HG03097 (cell line): ENCODE data around the gene TARM1.
"Not testable (repeated sequence)": the region's sequence is repeated elsewhere in the genome, so short reads cannot be mapped to it uniquely, and the experiment has no call there.

Experiments
- ATAC-seq: cut with Tn5 transposase; IDR thresholded peaks from one replicate; pipeline ENCODE4 v1.9.1; 2021; ENCODE audit not compliant: unreplicated experiment, low FRiP score

TARM1 gene

DNA sequence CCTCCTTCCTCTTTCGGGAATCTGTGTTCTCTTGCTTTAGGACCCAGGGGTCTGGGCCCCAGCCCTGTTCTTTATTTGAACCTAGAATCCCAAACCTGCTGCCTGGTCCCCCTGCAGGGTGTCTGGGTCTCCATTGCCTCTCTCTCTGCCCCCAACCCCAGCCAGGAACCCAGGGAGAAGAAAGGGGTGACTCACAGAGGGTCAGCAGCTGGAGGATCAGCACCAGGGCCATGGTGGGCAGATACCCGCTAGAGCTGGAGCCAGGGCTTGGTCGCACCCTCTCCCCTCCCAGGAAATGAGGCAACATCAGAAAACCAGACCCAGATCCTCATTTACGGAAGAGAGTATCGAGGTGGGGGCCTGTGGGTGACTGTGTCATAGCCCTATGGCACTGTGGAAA is 19.4 kb upstream of the TARM1 start, which contains the start of gene OSCAR:
TSS of gene OSCAR (minus strand) at position 243 of the 400 bp plus-strand sequence. CDS start at position 232, 11 bp downstream.
- no peak for ATAC-seq

DNA sequence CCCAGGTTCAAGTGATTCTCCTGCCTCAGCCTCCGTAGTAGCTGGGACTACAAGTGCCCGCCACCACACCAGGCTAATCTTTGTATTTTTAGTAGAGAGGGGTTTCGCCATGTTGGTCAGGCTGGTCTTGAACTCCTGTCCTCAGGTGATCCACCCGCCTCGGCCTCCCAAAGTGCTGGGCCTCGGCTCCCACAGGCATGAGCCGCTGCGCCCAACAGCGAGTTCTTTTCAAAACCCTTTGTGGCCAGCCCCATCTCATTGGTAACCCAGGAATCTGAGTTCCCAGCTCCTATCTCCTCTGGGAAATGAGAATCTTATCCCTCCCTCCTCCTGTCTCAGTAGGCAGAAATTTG is 18.7 kb upstream of the TARM1 start:
- ATAC-seq, result not testable (repeated sequence)

DNA sequence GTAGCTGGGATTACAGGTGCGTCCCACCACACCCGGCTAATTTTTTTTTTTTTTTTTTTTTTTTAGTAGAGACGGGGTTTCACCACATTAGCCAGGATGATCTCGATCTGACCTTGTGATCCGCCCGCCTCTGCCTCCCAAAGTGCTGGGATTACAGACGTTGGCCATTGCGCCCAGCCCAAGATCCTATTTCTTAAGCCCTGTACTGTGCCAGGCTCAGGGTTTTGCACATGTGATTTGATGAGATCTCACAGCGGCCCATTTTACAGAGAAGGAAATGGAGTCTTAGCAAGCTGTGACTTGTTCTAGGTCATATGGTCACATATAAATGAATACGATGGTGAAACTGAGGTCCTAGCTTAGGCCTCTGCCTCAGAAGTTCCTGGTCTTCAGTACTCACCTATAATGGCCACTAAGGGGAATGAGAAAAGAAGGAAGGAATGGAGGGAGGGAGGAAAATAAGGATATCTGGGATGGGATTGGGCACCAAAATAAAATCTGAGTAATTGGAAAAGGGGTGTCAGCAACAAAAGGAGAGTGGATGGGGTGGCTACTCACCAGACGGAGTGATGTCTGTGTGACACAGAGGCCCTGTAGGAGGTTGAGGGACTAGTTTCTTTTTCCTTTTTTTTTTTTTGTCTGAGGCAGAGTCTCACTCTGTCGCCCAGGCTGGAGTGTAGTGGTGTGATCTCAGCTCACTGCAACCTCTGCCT is 18.2 kb upstream of the TARM1 start:
- ATAC-seq, result no peak

DNA sequence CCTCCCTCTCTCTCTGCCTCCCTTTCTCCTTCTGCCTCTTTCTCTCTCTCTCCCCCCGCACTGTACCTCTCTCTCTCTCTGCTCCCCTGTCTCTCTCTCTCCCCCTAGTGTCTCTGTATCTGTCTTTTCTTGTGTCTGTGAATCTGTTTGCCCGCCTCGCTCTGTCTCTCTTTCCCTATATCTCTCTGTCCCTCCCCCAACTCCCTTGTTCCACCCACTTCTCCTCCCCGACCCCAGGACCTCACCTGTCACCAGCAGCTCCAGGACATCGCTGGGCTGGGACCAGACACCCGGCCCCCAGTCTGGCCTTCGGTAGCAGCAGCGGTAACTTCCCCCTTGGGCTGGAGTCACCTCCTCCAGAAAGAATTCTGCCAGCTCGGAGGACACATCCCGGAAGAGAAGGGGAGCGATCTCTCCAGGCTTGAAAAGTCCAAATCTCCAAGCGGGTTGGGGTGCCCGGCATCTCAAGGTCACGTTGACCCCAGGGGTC is 15.5 kb upstream of the TARM1 start:
- ATAC-seq, result no peak

DNA sequence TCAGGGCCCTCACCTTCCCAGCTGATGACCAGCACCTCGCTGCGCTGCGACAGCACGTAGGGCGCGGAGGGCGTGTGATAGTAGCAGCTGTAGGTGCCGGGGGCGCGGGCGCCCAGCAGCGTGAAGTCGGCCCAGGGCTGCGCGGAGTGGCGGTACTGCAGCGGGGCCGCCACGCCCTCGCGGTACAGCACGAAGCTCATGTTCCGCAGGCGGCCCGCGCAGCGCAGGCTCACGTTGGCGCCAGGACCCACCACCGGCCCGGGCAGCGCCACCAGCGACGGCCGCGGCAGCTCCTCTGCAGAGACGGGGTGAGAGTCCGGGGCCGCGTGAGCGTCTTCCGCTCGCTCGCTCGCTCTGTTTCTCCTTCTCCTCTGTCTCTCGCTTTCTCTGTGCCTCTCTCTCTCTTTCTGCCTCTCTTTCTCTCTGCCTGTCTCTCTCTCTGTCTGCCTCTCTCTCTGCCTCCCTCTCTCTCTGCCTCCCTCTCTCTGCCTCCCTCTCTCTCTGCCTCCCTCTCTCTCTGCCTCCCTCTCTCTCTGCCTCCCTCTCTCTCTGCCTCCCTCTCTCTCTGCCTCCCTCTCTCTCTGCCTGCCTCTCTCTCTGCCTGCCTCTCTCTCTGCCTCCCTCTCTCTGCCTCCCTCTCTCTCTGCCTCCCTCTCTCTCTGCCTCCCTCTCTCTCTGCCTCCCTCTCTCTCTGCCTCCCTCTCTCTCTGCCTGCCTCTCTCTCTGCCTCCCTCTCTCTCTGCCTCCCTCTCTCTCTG is 14.9 kb upstream of the TARM1 start:
- not testable (repeated sequence) for ATAC-seq

DNA sequence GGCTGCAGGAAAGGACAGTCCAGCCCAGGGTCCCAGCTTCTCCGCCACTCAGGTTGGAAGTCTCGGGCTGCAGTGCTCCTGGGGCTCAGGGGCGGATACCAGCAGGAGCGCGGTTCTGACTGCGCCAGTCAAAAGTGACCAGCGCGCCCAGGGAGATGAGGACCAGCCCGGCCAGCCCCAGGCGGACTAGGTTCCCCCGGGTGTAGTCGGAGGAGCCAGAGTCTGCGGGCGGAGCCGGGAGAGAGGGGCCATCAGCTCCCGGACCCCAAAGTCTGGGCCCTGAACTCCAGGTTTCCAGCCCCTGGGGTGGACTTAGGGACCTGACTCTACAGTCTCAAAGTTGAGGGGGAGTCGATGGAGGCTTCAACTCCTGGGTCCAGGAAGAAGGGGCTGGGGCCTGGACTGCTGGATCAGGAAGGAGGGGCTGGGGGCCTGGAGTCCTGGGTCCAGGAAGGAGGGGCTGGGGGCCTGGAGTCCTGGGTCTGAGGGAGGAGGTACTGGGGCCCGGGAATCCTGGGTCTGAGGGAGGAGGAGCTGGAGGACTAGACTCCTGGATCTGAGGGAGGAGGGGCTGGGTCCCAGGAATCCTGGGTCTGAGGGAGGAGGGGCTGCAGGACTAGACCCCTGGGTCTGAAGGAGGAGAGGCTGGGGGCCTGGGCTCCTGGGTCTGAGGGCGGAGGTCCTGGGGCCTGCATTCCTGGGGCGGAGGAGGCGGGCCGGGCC is 14.1 kb upstream of the TARM1 start:
- ATAC-seq, result no peak

DNA sequence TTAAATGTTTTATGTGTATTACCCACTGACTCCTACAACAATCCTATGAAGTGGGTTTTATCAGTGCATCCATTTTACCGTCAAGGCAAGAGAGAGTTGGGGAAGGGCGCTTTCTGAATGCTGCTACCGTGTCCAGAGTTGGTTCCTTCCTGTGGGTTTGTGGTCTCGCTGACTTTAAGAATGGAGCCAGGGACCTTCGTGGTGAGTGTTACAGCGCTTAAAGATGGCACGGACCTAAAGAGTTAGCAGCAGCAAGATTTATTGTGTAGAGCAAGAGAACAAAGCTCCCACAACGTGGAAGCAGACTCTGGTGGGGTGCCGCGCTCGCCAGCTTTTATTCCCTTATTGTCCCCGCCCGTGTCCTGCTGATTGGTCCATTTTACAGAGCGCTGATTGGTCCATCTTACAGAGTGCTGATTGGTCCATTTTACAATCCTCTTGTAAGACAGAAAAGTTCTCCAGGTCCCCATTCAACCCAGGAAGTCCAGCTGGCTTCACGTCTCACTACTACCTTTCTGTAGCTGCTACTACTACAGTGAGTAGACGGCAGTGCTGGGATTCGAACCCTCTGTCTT is 13.3 kb upstream of the TARM1 start:
- ATAC-seq, result no peak

DNA sequence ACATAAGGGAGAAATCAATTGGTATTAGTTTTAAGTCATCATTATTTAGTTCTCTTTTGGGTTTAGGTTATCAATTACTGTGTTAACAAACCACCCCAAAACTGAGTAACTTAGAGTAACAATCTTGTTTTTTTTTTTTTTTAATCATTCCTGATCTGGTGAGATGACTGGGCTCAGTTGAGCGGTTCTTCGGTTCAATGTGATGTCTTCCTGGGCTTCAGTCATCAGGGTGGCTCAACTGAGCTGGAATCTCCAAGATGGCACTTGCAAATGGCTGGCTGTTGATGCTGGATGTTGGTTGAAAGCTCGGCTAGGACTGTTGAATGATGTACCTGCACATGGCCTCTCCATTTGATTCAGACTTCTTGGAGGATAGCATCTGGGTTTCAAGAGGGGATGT is 3.2 kb upstream of the TARM1 start:
- no peak for ATAC-seq

DNA sequence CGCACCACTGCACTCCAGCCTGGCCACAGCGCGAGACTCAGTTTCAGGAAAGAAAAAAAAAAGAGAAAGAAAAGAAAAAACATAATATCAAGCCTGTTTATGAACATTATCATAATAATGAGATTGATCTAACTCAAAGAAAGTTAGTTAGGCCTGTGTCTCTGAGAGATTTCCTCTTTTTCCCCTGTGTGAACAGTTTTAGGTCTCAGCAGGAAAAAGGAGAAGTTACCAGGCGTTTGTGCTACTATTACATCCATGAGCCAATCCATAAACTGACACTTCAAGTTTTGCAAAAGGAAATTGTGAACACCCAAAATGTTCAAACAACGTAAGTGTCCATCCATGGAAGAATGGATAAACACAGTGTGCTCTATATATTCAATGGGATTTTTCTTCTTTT is 3.8 kb downstream of the TARM1 start:
- no peak for ATAC-seq

DNA sequence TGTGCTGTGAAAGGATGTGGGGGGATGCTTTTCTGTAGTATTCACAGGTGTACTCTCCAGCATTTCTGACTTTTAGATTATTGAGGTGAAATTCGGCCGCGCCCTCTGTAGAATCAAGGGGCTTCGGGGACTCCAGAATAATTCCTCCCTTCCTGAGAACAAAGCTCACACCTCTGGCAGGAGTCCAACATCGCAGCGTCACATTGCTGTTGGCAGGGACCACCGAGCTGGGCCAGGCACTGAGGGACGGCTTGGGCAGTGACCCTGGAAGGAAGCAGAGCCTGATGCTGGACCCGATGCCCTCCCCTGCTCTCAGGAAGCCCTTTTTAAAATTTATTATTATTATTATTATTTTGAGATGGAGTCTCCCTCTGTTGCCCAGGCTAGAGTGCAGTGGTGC is 6.3 kb downstream of the TARM1 start:
- no peak for ATAC-seq

DNA sequence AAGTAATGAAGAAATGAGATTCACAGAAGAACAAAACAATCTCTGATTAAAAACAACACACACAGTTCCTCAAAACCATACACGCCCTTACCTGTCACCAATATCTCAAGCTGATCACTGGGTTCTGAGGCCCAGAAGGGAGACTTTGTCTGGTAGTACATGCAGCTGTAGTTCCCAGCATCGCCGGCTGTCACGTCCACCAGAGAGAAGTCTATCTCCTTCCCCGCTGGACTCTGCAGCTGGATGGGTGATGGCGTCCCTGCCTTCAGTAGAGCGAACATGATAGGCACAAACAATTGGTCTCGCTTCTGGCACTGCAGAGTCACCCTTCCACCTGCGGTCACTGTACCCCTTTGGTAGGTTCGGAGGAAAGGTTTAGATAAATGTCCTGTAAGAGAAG is 7.3 kb downstream of the TARM1 start:
- ATAC-seq, result no peak

DNA sequence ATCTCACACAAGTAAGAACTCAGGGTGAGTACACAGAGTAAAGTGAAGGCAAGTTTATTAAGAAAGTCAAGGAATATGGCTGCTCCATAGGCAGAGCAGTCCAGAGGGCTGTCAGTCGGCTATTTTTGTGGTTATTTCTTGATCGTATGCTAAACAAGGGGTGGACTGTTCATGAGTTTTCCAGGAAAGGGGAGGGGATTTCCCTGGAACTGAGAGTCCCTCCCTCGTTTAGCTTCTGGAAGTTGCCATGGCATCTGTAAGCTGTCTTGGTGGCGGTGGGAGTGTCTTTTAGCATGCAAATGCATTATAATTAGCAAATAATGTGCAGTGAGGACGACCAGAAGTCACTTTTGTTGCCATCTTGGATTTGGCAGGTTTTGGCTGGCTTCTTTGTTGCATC is 11.7 kb downstream of the TARM1 start:
- ATAC-seq, result no peak

DNA sequence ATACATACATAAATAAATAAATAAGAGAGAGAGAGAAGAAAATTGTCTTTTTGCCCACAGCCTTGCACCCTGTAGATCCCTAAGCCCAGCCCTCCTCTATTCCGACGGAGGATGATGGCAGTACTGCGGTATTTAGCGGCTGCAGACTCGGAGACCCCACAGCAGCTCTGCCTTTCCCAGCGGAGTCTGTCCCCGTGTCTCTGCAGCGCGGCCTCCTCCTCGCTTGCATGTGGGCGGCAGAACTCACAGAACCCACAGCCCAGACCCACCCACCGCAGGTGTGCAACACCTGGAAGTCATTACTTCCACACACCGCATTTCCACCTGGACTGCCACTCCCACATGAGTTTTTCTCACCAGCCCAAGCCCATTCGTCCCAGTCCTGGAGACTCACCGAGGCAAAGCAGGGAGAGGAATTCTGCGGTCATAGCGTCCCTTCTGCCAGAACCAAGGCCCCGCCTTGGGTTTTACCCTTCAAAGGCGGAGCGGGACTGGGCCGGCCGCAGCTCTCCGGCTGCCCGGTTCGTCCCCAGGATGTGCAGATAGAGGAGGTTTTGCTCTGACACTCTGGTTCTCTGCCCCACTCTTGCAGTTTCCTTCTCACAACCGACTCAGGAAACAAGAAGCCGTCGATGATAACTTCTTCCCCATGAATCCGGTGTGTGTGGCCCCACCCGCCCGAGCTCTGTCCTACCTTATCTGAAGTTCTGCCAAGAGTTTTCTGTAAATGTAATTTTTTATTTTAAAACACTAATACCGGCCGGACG is 17.6 kb downstream of the TARM1 start, which contains the start of gene VSTM1:
TSS of gene VSTM1 (minus strand) at position 548 of the 767 bp plus-strand sequence. CDS start at position 428, 120 bp downstream.
- no peak for ATAC-seq

DNA sequence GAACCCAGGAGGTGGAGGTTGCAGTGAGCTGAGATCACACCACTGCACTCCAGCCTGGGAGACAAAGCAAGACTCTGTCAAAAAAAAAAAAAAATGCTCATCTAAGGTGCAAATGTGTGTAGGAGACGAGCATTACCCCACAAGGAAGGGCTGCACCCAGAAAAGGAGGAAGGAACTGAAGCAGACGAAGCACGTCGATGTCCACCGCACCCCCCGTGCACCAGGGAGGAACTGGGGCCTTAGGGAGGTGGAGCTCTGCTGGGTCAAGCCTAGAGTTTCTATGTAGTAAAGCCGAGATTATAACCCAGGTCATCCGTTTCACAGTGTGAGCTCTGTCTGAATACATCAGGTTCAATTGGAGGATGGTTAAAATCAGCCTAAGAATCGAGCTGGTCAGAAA is 18.5 kb downstream of the TARM1 start:
- ATAC-seq, result no peak

DNA sequence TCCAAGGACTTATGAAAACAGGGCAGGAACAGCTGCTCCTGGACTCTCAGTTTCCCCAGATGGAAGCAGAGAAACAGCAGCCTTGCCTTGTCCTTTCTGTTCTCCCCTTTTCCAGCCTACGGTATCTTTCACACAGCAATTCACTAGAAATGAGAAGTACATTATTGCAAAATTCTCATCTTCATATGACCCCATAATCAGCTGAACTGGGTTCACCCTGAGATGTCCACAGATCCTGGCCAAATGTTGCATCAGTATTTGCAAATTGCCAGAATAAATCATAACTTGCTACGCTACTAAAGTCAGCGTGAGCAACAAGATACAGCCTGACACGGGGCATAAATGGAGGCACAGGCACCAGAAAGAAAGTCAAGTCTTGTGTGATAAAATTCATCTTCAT is 33.5 kb downstream of the TARM1 start:
- no peak for ATAC-seq

DNA sequence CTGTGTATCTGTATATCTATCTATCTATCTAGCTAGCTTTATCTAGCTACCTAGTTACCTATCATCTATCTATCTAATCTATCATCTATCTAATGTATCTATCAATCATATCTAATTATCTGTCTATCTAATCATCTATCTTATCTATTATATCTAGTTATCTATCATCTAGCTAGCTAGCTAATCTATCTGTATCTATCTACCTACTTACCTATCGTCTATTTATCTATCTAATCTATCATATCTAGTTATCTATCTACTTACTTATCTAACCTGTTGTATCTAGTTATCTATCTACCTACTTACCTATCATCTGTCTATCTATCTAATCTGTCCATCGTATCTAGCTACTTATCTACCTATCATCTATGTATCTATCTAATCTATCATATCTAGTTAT is 35.4 kb downstream of the TARM1 start:
- ATAC-seq, result no peak

DNA sequence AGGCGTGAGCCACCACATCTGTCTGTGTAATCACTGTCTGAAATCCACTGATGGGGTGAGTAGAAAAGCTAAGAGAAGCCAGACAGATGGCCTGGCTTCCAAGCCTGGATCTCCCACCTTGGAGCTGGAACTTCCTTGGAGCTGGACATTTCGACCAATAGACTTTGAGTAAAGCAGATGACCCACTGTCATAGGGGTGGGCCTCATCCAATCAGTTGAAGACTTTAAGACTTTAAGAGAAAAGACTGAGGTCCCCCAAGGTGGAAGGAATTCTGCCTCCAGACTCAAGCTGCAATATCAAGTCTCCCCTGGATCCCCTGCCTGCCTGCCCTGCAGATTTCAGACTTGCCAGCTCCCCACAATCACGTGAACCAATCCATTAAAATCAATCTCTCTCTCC is 38.2 kb downstream of the TARM1 start:
- ATAC-seq, result no peak

DNA sequence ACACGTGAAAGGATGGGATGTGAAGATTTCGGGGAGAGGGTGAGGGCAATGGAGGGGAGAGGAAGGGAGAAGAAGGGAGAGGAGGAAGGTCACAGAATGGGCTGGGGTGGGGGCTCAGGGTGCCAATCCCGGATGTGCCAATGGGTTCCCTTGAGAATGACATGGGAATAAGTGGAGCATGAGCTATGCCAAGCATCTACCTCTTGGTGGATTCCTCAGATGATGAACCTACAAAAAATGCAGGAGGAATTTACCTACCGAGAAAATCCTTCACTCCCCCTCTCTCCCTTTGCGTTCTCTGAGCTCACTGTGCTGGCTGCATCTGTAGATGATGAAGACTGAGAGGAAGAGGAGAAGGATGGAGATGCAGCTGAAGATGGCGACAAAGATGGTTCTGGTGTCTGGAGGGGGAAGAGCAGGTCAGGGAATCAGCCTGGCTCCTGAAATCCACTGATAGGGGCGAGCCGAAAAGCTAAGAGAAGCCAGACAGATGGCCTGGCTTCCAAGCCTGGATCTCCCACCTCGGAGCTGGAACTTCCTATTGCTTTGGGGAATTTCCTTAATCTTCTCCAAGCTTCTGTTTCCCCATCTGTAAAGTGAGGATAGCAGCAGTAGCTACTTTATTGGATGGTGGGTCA is 39.1 kb downstream of the TARM1 start:
- no peak for ATAC-seq

DNA sequence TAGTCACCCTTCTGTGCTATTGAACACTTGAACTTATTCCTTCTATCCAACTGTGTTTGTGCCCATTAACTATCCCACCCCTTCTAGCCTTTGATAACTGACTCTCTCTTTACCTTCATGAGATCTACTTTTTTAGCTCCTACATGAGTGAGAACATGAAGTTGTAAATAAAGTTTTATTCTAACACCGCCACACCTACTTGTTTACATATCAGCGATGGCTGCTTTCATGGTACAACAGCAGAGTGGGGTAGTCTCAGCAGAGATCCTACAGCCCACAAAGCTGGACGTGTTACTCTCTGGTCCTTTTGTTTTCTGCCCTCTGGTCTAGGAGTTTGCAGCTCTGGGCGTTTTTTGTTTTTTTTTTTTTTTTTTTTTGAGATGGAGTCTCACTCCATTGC is 41.2 kb downstream of the TARM1 start:
- no peak for ATAC-seq

DNA sequence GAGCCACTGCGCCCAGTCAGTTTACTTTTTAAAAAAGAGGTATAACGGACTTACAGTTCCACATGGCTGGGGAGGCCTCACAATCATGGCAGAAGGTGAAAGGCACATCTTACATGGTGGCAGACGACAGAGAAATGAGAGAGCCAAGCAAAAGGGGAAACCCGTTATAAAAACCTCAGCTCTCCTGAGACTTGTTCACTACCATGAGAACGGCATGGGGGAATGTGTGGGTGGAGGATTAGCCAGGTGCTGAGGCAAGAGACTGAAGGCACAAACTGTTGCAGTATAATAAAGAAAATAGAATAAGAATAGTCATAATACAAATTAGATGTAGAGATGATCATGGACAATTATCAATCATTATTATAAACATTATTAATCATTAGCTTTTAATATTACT is 44.6 kb downstream of the TARM1 start:
- ATAC-seq, result not testable (repeated sequence)
